DMS 273 treated with DMSO at 0.1 percent for 48 hours (cell line): Measurements from ENCODE around the gene IL17B.

Experiments
- DNase-seq: peaks from one replicate; lab custom pipeline; 2025; lab: John Stamatoyannopoulos, UW

The IL17B gene

DNA sequence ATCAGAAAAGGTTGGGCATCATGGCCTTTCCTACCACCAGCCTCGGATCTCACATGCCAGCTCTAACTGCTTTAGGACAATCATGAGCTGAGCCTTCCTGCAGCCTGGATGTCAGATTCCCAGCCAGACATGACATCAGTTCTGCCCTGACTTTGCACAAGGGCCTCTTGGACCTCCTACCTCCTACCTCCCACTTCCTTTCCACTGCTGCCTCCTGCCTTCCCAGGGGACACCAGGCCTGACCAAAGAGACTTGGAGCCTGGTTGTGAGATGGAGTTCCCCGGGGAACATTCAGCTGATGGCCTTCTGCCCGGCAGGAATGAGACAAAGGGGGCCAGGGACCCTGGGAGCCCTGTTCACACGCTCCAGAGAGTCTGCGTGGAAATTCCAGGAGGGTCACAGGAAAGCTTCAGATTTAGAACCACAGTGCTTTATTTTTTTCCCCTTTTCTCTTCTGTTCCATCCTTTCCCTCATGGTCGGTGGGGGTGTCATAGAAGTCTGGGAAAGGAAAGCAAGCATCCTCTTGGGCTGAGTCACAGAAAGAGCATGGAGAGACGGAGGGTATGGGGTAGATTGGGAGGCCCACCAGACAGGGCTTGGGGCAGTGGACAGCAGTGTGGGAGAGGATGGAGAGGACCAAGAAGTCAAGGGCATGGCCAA is 35.4 kb upstream of the IL17B start:
- no peak for DNase-seq

DNA sequence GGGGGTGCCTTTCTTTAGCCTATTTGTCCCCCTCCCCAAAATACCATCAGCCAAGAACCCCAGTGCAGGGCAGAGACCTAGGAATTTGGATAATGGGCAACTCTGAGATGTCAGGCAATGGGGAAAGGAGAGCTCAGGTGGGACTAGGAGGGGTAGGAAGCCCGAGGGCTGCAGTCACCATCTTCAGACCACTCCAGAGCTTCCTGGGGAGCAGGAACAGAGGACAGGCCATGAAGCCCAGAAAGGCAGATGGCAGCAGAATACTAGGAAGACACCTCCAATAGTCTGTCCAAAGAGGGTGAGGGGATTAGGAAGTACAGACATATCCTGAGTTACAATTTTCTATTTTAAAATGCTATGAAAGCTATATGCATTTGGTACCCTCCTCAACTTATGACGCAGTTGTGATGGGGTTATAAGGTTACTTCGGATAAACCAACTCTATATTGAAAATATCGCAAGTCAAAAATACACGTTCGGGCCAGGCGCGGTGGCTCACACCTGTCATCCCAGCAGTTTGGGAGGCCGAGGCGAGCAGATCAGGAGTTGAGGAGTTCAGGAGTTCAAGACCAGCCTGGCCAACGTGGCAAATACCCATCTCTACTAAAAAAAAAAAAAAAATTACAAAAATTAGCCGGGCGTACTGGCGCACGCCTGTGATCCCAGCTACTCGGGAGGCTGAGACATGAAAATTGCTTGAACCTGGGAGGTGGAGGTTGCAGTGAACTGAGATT is 34.6 kb upstream of the IL17B start:
- DNase-seq: no peak

DNA sequence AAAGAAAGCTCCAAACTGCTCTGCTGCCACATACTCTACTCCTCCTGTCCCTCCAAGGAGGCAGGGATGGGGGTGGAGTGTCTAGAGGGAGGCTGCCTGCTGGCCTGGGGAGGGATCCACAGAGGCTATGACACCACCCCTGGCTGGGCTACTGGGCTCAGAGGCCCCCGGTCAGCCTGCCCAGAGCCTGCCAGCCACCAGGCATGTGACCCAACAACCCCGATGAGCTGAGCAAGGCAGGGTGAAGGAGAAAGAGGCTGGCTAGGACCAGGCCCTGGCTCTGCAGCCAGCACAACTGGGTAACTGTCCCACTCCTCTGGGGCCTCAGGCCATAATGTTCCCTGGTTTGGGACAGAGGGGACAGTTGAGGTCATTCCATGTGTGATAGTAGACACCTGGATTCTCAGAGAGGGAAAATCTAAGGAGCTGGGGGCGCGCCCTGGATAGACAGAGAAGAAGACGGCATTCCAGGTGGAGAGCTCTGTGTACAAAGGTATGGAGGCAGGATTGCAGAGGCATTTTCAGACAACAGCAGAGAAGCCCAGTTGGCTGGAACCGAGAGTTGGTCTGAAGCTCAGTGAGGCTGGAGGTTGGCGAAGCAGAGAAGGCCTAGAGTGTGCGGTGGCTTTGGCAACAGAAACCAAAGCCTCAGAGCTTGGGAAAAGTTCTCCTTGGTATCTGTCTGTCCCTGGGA is 33.8 kb upstream of the IL17B start:
- no peak for DNase-seq

DNA sequence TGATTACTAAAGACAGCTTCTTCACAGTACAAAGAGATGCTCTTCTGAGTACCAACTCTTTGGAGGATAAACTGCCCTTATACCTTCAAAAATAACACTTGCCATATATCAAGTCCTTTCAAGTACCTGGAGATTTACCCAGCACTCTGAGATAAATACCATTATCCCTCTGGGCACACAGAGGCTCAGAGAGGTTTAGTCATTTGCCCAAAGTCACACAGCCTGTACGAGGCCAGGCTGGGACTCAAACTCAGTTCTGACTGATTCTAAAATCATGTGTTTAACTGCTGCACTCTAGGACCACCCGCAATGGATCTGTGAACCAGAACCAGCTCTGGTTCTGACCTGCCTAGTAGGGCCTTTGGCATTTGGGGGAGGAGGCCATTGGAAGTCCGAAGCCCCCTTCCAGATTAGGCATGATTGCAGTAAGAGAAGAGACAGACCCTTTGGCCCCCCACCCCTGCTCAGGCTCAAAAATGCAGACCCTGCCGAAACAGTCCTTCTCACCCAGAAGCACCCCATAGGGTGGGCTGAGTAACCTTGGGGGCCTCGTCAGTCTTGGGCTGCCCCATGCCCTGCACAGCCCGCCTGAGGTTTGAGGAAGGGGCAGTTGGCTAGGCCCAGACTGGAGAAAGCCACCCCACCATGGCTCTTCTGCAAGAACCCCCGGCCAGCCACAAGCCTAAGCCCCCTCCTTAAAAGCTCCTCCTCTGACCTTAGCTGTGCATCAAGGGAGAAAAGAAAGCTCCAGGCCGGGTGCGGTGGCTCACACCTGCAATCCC is 32.8 kb upstream of the IL17B start:
- DNase-seq: no peak

DNA sequence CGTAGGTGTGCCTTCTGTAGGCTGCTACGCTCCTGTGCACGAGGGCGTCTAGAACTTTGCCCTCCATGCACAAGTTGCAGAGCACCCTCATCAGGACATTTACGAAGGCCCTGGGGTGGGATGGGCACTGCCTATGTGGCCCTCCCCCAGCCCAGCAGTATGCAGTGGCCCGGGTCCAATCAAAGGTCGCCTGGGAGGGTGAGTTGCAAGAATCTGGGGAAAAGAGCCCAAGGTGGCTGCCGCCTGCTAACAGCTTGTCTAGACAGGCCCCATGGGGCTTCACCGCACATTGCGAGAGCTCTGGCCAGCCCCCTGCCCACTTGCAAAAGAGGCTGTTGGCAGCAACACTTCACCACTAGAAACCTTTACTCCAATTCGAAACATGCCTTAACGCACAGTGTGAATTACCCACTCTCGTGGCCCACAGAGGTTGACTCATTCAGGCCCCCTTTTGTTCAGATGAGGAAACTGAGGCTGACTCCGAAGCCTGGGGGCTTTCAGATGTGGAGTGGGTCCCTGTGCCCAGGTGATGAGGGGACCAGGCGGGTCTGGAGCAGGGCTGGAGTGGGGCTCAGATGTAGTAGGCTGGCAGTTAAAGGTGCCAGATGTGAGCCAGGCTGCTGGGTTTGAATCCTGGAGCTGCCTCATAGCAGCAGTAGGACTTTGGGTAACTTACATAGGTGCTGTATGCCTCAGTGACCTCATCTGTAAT is 31.8 kb upstream of the IL17B start:
- DNase-seq: no peak

DNA sequence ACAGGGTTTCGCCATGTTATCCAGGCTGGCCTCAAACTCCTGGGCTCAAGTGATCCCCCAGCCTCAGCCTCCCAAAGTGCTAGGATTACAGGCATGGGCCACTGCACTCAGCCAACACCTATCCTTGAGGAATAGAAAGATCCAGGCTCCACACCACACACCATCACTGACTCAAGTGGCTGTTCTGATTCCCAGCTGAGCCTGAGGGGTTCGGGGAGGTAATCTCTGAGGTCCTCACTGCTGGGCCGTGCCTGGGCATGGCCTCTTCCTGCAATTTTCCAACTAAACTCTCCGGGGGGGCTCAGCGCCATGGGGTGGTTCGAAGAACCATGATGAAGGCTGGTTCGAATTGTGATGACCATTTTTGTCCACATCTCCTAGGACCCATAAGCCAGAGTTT is 31.0 kb upstream of the IL17B start:
- no peak for DNase-seq

DNA sequence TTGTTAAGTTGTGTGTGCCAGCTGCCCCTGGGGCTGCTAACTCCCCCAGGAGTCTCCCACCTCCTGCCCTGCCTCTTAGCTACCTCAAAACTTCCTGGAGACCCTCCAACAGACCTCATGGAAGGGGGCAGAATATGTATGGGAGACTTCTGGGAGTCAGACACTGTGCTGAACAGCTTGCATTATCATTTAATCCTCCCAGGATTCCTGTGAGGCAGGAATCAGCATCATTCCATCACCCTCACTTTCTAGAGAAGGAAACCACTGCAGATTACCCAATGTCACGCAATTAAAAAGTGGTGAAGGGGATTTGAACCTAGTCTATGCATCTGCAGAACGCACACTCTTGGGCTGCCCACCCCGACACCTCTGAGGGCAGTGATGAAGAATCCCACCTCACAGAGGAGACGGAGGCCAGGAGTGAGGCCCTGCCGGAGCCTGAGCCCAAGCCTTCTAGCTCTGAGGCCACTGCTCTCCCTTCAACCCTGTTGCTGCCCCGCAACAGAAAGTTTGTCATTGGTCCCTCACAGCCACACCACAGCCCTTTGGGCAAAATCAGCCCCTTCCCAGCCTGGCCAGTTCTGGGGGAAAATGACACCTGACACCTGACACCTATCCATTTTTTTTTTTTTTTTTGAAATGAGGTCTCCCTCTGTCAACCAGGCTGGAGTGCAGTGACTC is 30.3 kb upstream of the IL17B start:
- DNase-seq: no peak

DNA sequence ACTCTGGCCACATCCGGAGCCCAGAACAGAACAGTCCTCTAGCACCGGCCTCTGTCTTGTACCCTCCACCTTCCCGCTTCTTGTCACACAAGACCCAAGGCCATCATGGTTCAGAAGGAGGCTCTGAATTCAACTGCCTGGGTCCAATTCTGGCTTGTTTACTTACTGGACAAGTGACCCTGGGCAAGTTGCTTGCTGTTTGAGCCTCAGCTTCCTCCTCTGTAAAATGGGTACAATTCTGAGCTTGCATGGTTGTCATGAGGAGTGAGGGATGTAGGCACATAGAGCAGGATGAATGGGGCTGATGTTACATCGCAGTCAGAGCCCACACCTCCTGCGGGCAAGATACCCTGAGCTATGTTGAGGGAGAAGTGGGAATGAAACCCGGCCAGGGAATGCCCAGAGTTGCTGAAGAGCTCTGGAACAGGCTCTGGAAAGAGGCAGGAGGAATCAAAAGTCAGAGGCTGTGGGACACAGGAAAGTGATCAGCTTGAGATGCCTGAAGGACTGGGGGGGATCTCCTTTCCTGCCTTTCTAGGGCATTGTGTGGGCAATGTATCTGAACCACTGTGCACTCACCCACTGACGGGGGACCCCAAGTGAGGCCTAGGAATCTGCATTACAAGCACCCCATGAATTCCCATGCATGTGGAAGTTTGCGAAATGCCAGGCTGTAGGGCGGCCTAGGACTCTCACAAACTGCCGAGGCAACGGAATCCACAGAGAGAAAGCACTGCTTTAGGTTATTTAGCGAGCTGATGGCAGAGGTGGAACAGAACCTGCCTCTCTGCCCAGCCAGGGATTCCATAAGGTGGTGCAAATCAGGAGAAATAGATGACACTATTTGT is 29.4 kb upstream of the IL17B start:
- no peak for DNase-seq

DNA sequence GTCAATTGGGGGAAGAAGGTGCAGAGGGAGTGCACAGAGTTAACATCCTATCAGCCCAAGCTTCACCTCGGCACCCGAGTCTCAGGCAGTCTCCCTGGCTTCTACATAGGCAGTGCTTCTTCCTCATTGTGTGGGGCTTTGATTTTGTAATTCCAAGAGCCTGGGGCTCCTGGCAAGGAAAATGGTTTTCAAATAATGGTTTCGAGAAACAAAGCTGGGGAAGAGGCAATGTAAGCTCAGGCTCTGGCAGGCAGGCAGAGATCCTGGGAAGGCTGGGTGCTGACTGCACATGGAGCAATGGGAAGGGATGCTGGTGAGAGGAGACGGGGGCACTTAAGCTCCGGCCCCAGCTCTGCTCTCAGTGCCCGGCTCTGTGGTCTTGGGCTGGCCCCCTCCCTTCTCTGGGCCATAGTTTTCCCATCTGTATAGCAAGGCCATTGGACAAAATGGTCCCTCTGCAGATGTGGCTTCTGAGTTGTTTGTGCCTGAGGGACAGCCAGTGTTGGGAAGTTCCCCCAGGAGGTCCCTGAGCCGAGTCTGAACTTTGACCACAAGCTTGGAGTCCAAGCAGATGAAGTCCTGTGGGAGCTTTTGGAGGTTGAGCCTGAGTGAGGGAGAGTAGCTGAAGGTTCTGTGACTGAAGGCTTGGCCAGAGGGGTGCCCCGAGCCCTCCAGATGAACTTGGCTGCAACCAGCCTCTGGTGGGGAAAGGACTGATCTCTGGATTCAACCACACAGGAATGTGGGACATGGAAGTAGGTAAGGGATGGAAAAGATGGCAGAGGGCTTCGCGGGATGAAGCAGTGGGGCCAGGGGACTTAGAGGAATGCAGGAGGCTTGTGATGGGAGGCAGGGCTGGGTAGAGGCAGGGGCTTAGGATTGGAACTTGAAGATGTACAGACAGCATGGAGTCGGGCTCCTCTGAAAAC is 28.5 kb upstream of the IL17B start:
- no peak for DNase-seq

DNA sequence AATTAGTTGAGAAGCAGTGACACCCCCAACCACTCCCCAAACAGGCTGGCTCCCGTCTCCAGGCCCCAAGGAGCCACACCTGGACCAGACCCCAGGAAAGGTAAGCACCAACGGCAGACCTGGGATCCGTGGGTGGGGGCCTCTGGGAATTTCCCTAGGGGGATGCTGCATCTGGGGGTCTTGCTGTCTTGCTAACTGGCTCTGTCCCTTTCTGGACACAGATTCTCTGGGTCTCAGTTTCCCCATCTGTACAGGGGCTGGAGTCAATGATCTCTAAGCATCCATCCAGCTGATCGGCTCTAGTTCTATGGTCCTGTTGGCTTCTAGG is 27.9 kb upstream of the IL17B start:
- DNase-seq: no peak

DNA sequence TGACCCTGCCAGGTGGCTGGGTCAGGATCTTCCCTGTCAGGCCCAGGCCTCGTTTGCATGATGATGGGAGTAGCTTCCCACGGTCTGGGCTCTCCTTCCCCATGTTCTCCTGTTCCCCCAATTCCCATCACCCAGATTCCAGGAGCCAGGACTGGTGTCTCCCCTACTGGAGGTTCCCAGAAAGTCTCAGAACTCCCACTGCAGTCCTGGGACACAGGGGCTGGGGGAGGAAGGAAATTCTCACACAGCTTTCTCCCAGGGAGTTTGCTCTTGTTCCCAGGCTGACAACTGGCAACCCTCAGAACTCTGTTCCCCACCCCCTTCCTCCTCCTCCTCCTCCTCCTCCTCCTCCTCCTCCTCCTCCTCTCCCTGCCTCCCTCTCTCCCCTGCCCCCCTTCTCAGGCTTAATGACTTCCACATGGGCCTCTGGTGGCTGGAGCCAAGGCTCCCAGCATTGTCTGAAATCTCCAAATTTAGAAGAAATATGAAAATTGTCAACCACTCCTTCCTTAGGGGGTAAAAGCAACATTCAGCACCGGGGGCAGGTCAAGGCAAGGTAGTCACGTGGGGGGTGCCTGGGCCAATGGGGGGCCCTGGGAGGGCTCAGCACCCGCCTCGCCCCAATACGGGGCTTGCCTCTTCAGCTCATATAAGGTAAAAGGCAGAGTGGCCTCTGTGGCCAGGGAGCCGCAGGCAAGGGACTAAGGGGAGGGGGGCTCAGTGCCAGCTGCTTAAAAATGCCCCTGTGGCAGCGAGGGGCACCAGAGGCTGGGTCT is 27.3 kb upstream of the IL17B start:
- DNase-seq: no peak

DNA sequence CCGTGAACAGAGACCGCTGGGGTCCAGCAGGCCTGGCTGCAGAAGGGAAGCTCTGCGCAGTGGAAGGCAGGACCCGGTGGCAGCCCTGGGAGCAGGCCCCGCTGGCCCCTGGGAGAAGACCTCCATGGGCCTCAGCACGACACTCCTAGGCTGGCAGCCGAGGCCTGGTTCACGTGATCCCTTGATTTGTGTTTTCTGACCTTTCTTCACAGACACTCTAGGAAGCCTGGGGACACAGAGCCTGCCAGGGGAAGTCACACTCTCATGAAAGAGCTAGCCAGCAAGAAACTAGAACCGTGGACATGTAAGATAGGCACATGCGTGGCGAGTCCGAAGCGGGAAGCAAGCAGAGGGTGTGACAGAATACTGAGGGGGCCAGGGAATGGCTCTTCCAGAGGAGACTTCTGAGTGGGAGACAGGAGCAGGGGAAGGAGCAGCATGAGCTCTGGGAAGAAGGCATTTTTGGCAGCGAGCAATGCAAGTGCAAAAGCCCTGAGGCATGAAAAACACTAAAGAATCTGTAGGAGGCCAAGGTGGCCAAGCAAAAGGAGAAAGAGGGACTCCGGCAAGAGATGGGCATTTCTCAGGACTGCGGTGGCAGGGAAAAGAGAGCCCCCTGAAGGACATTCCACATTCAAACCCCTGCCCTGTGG is 26.6 kb upstream of the IL17B start:
- no peak for DNase-seq

DNA sequence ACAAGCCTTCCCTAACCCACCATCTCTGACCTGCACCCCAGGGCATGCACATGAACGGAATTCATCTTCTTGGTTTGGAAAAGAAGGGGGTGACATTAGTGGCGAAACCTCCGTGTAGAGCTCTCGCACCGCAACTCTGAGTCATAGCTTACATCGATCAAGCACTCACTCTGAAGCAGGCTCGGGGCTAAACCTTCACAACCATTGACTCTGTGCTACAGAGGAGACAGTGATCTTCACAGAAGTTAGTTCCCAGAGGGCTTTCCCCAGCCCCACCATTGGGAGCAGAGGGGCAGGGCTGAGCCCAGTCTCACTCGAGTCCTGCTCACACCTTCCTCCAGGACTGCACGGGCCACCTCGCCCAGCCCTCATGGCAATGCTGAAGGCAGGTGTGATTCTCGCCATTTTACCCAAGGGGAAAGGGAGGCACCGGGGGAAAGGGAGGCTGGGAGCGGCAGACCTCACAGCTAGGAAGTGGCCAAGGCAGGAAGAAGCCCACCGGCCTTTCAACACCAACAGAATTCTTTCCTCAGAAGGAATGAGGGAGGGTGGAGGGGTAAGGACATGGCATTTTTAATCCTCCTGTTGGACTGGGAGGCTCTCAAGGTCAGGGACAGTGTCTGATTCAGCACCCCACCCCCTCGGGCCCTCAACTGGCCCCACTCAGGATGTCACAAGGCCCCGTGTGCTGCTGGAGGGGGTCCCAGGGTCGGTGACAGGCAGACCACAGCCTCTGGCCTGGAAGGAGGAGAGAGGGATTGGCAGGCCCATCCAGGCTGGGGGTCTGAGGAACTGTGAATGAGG is 25.9 kb upstream of the IL17B start:
- DNase-seq: no peak

DNA sequence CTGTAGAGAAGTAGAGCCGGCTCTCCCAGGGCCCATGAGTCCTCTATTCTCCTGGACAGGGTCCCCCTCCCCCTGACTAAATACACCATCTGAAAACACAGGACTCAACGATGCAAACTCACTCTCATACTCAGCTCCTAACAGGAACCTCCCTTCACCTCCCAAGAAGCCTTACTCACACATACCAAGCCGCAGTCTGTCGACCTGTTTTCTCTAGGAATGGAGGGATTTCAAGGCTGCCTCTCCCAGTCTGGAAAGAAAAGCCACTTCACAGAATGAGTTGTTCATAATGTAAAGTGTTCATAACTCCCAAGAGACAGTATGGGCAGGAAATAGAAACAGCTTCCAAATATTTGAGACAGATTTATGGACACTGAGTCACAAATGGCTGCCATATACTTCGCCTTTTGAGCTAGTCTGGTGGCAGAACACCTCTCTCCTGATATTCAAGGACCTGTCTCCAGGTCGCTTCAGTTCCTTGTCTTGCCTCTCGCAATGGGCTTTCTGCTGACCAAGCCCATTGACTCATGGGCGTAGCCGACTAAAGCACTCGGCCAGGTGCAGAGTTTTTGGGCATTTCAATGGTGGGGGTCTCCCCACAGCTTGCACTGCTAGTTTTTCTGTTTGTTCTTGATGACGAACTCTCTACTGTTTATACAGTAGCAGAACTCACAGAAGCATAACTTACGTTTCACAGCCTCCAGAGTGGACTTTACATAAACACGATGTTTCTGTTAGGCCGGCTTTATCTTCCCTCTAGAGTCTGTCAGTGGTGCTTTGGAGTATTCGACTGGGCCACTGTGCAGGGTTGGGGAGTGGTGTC is 25.0 kb upstream of the IL17B start:
- no peak for DNase-seq

DNA sequence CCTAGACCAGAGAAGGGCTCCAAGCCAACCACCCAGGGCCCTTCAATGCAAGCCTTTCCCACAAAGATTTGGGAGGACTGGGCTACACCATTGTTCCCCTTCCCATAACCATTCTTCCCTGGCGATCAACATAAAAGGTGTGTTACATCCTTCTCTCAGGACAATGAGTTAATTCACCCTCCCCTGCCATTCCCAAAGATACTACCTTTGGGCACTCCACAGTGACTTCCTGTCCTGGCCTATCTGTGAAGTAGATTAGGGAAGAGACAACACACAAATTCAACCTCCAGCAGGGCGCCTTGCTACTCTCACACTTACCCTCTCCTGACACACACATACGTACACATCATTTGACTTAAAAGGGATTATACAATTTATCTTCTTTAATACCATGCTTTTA is 23.2 kb upstream of the IL17B start:
- DNase-seq: no peak

DNA sequence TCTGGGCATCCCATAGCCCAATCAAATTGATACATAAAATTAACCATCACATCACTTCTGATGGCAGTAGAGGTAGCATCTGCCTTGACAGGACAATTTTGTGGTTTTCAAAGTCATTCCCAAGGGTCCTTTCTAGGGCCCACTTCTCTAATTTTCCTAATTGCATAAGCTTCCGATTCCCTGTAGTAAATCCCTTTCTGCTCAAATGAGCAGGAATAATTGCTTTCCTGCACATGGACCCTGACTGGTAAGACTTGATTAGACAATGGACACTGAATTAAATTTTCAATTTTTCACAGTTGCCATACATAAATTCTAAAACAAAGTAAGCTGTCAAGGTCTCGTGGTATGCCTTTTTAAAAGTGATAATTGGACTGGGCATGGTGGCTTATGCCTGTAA is 22.0 kb upstream of the IL17B start:
- DNase-seq: no peak
